Neural cell (in vitro differentiated cells): ENCODE data around the gene KATNIP. TPM values are rescaled to one million over a fixed set of nuclear protein-coding genes. Genes with fewer than 3 reads are reported as not detected.

ENCODE experiments used
- H2AFZ ChIP-seq: fragments of 200-600, 300-800 bp; sonication (generic), shearing (Covaris generic); 2 replicates; pipeline ENCODE4 v1.6.0; 2014; ENCODE audit warnings: low read depth, mild to moderate bottlenecking, antibody characterized with exemption, low read length, moderate library complexity
- H3F3A ChIP-seq: fragments of 200-600 bp; shearing (Covaris generic); 2 replicates; pipeline ENCODE4 v1.6.1; 2016; ENCODE audit warnings: mild to moderate bottlenecking, moderate library complexity, mixed read lengths, antibody characterized with exemption, low read length; ENCODE audit not compliant: insufficient read depth, poor library complexity, severe bottlenecking
- H3K27ac ChIP-seq: fragments of 200-600, 300-800 bp; sonication (generic), shearing (Covaris generic); 2 replicates; pipeline ENCODE4 v1.5.1; 2014; ENCODE audit warnings: mild to moderate bottlenecking, low read length, moderate library complexity
- H3K27me3 ChIP-seq: fragments of 300-800, 200-600 bp; sonication (generic), shearing (Covaris generic); 2 replicates; pipeline ENCODE4 v1.6.0; 2014; ENCODE audit warnings: mild to moderate bottlenecking, low read depth, low read length, moderate library complexity; ENCODE audit not compliant: insufficient read depth
- H3K36me3 ChIP-seq: fragments of 300-800, 200-600 bp; sonication (generic), shearing (Covaris generic); 2 replicates; pipeline ENCODE4 v1.5.1; 2014; ENCODE audit warnings: mild to moderate bottlenecking, antibody characterized with exemption, low read length, moderate library complexity; ENCODE audit not compliant: insufficient read depth
- H3K4me2 ChIP-seq: fragments of 300-800, 200-600 bp; sonication (generic), shearing (Covaris generic); 2 replicates; pipeline ENCODE4 v1.6.0; 2014; ENCODE audit warnings: mild to moderate bottlenecking, low read length
- H3K4me3 ChIP-seq: fragments of 300-800, 200-600 bp; sonication (generic), shearing (Covaris generic); 2 replicates; pipeline ENCODE4 v1.5.1; 2014; ENCODE audit warnings: mild to moderate bottlenecking, low read length, moderate library complexity
- H3K79me2 ChIP-seq: fragments of 200-600 bp; shearing (Covaris generic); replicated peaks from 2 replicates; pipeline ENCODE4 v1.6.0; 2014; ENCODE audit warnings: mild to moderate bottlenecking, low read length, moderate library complexity; ENCODE audit not compliant: insufficient read depth
- H3K9ac ChIP-seq: fragments of 300-800, 200-600 bp; sonication (generic), shearing (Covaris generic); 2 replicates; pipeline ENCODE4 v1.6.1; 2016; ENCODE audit warnings: mild to moderate bottlenecking, low read length, mixed read lengths
- H3K9me2 ChIP-seq: fragments of 200-600 bp; shearing (Covaris generic); 2 replicates; pipeline ENCODE4 v1.6.1; 2016; ENCODE audit warnings: mild to moderate bottlenecking, low read length, mixed read lengths; ENCODE audit not compliant: insufficient read depth
- H3K9me3 ChIP-seq: fragments of 200-600, 300-800 bp; sonication (generic), shearing (Covaris generic); 2 replicates; pipeline ENCODE4 v1.6.1; 2016; ENCODE audit warnings: mild to moderate bottlenecking, mixed run types, low read length, moderate library complexity, mixed read lengths
- H4K20me1 ChIP-seq: fragments of 200-600 bp; shearing (Covaris generic); 2 replicates; pipeline ENCODE4 v1.6.1; 2016; ENCODE audit warnings: mild to moderate bottlenecking, mixed run types; ENCODE audit not compliant: insufficient read depth
- EP300 ChIP-seq: fragments of 450-650 bp; conservative IDR thresholded peaks from 2 replicates; pipeline ENCODE4 v1.6.1; 2014; ENCODE audit warnings: antibody characterized with exemption, mild to moderate bottlenecking, moderate library complexity; ENCODE audit not compliant: poor library complexity, severe bottlenecking
- EZH2 ChIP-seq: fragments of 200-600, 300-800 bp; shearing (Covaris generic), sonication (generic); IDR thresholded peaks from 2 replicates; pipeline ENCODE4 v1.6.1; 2014; ENCODE audit warnings: antibody characterized with exemption, low read length, borderline replicate concordance, mild to moderate bottlenecking; ENCODE audit not compliant: insufficient read depth, poor library complexity, severe bottlenecking
- MXI1 ChIP-seq: fragments of 450-650 bp; conservative IDR thresholded peaks from 2 replicates; pipeline ENCODE4 v1.6.1; 2014; ENCODE audit warnings: antibody characterized with exemption, mild to moderate bottlenecking; ENCODE audit not compliant: poor library complexity, severe bottlenecking
- POLR2AphosphoS5 ChIP-seq: IDR thresholded peaks from 2 replicates; pipeline ENCODE4 v1.6.1; 2012
- RAD21 ChIP-seq: fragments of 450-650 bp; conservative IDR thresholded peaks from 2 replicates; pipeline ENCODE4 v1.6.1; 2014; ENCODE audit warnings: antibody characterized with exemption, mild to moderate bottlenecking, moderate library complexity
- SMC3 ChIP-seq: fragments of 450-650 bp; conservative IDR thresholded peaks from 2 replicates; pipeline ENCODE4 v1.6.1; 2014; ENCODE audit warnings: antibody characterized with exemption, mild to moderate bottlenecking, moderate library complexity; ENCODE audit not compliant: poor library complexity
- TAF1 ChIP-seq: IDR thresholded peaks from 2 replicates; pipeline ENCODE4 v1.6.1; 2012; ENCODE audit warnings: low read depth
- polyA plus RNA-seq: library from polyadenylated mRNA; depleted of rRNA; stranded (reverse); fragments of >200 nt; gene quantifications from 2 replicates; pipeline ENCODE4 v1.2.3, GENCODE V29; 2014
- TF ChIP-seq, protein P1 (sequence below): IDR thresholded peaks from 2 replicates; pipeline ENCODE4 v1.6.1; 2012; ENCODE audit warnings: borderline replicate concordance
- TF ChIP-seq, protein P2 (sequence below): fragments of 450-650 bp; IDR thresholded peaks from 2 replicates; pipeline ENCODE4 v1.5.1; 2014; ENCODE audit warnings: antibody characterized with exemption, mild to moderate bottlenecking, moderate library complexity; ENCODE audit not compliant: poor library complexity, severe bottlenecking

KATNIP gene
- polyA plus RNA-seq, 1 donor from 2014 or later, result 6.4 TPM

DNA sequence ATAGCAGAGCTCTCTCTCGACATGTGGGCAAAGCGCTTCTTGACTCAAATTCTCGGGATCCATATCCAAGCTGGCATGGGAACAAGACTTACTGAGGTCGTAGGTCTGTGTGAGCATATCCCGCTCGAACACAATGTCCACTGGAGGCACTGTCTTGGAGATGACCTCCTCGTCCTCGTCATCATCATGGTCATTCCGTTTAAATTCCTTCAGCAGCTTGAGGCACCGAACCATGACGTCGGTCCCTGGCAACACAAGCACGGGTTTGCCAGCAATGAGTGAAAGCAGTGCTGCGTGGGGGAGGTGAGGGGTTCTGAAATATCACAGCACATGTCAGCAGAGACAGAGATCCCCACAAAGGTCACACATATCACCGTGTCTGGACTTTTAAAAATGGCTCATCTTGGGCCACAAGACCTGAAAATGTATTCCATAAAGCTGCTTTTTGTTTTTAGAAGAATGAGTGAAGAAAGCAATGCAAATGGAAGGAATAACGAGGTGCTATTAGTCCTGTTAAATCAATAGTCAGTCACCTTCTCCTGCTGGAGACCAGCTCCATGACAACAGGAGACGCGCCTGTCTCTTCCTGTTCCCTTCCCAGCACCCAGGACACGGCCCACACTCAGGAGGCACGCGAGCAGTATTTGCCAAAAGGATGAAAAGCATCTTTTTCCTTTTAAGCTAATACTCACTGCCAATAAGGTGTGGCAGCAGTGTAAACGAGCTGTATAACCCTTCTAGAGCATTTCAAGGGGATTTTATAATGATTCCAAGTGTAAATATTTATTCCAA, 38.1 kb upstream of the KATNIP start:
- H3F3A ChIP-seq, result no peaks in the 10 kb centered on the region
- H4K20me1 ChIP-seq, result no peaks in the 10 kb centered on the region
- no peak overlapping the region for H3K27ac ChIP-seq
- H2AFZ ChIP-seq, result no peak overlapping the region
- no peaks in the 10 kb centered on the region for H3K9me2 ChIP-seq
- no peaks in the 10 kb centered on the region for H3K27me3 ChIP-seq
- H3K4me3 ChIP-seq, result no peak overlapping the region
- H3K9ac ChIP-seq, result no peak overlapping the region
- no peaks in the 10 kb centered on the region for H3K9me3 ChIP-seq
- no peak overlapping the region for H3K4me2 ChIP-seq
- H3K36me3 ChIP-seq, result peaks cover 9% of the 10 kb centered on the region
- TF ChIP-seq, protein P1, sequence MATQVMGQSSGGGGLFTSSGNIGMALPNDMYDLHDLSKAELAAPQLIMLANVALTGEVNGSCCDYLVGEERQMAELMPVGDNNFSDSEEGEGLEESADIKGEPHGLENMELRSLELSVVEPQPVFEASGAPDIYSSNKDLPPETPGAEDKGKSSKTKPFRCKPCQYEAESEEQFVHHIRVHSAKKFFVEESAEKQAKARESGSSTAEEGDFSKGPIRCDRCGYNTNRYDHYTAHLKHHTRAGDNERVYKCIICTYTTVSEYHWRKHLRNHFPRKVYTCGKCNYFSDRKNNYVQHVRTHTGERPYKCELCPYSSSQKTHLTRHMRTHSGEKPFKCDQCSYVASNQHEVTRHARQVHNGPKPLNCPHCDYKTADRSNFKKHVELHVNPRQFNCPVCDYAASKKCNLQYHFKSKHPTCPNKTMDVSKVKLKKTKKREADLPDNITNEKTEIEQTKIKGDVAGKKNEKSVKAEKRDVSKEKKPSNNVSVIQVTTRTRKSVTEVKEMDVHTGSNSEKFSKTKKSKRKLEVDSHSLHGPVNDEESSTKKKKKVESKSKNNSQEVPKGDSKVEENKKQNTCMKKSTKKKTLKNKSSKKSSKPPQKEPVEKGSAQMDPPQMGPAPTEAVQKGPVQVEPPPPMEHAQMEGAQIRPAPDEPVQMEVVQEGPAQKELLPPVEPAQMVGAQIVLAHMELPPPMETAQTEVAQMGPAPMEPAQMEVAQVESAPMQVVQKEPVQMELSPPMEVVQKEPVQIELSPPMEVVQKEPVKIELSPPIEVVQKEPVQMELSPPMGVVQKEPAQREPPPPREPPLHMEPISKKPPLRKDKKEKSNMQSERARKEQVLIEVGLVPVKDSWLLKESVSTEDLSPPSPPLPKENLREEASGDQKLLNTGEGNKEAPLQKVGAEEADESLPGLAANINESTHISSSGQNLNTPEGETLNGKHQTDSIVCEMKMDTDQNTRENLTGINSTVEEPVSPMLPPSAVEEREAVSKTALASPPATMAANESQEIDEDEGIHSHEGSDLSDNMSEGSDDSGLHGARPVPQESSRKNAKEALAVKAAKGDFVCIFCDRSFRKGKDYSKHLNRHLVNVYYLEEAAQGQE, result no peak
- no peak for TF ChIP-seq MXI1
- TF ChIP-seq RAD21, result no peak
- TF ChIP-seq EP300, result no peak
- TF ChIP-seq SMC3, result no peak
- no peak for TF ChIP-seq EZH2
- no peak for TF ChIP-seq POLR2AphosphoS5
- TF ChIP-seq, protein P2, sequence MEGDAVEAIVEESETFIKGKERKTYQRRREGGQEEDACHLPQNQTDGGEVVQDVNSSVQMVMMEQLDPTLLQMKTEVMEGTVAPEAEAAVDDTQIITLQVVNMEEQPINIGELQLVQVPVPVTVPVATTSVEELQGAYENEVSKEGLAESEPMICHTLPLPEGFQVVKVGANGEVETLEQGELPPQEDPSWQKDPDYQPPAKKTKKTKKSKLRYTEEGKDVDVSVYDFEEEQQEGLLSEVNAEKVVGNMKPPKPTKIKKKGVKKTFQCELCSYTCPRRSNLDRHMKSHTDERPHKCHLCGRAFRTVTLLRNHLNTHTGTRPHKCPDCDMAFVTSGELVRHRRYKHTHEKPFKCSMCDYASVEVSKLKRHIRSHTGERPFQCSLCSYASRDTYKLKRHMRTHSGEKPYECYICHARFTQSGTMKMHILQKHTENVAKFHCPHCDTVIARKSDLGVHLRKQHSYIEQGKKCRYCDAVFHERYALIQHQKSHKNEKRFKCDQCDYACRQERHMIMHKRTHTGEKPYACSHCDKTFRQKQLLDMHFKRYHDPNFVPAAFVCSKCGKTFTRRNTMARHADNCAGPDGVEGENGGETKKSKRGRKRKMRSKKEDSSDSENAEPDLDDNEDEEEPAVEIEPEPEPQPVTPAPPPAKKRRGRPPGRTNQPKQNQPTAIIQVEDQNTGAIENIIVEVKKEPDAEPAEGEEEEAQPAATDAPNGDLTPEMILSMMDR, result no peak
- TF ChIP-seq TAF1, result no peak
- no peaks in the 10 kb centered on the region for H3K79me2 ChIP-seq

DNA sequence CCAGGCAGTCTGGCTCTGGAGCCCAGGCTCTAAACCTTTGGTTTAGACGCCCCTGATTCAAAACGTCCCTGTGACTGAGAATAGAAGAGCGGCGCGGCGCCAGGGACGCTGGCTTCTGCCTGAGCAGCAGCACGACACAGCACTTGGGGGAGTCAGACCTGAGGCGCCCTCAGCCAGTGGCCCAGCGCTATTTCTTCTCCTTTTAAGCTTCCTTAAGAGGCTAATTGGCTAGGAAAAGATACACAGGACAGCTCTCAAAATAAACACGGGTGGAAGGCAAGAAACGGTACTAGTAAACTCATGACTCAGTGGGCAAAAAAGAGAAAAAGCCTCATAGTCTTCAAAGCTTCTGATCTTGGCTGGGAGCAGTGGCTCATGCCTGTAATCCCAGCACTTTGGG, 35.1 kb upstream of the KATNIP start:
- Histone ChIP-seq H2AFZ (no peak overlapping the region), H3K9me2 (no peaks in the 10 kb centered on the region), H3K9me3 (no peaks in the 10 kb centered on the region), H3K4me2 (no peak overlapping the region), H3K9ac (no peak overlapping the region), H3K4me3 (no peak overlapping the region), H4K20me1 (no peaks in the 10 kb centered on the region), H3K36me3 (peaks cover 9% of the 10 kb centered on the region), H3K79me2 (no peaks in the 10 kb centered on the region), H3F3A (no peaks in the 10 kb centered on the region), H3K27me3 (no peaks in the 10 kb centered on the region), H3K27ac (no peak overlapping the region)
- TF ChIP-seq TAF1 (no peak), POLR2AphosphoS5 (no peak), SMC3 (no peak), MXI1 (no peak), RAD21 (no peak), EP300 (no peak), EZH2 (no peak)
- TF ChIP-seq, protein P2, result no peak
- TF ChIP-seq, protein P1, result no peak
